Germinal center (tissue), 1 donor: ENCODE results near the gene MYO1F.

Experiments
- DNase-seq: peaks from one replicate; pipeline ENCODE4 v3.0.0; 2012; ENCODE audit warnings: mixed read lengths, low spot score

MYO1F gene

GRCh38 chr19:8491574-8491973 is 85.7 kb downstream of the MYO1F start:
- DNase-seq: no peak

GRCh38 chr19:8490873-8491272 is 86.4 kb downstream of the MYO1F start:
- no peak for DNase-seq

DNA sequence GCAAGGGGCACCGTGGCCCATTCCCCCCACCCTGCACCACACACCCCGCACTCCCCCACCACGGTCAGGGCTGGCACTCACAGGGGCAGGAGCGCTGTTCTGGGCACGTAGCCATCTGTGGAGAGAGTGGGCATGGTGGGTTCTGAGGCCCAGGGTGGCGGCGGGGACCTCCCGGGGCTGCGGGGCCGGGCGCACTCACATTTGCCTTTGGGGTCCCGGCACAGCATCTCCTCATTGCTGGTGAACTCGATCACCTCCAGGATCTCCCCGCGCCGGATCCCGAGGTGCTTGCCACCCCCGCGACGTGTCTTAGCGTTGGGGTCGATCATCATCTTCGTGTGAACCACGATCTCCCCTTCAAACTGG is 86.9 kb downstream of the MYO1F start:
- no peak for DNase-seq

- DNase-seq: no peak
Measured at GRCh38 chr19:8489561-8490394, 87.5 kb downstream of the MYO1F start.

GRCh38 chr19:8488365-8488764 is 88.9 kb downstream of the MYO1F start:
- DNase-seq: no peak

- no peak for DNase-seq
Measured at GRCh38 chr19:8487137-8487851, 89.9 kb downstream of the MYO1F start.

DNA sequence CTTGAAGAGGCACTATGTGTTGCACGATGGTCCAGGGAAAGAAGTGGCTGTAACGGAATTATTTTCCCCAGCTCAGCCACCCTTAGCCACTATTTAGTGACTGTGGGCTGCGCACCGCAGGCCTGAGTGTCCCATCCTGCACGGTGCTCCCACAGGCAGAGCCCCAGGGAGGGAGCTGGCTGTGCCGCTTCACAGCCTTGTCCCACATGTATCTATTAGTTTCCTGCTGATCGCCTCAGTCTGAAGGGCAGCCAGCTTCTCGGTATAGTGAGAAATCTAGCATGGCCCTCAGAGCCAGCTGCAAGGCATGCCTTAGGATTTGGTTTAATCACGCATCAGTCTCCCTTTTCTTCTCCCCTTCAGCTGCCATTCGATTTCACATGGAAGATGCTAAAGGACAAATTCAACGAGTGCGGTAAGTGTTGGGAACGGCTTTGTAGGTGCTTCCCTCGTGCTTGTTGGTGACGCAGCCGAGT is 90.5 kb downstream of the MYO1F start:
- no peak for DNase-seq

DNA sequence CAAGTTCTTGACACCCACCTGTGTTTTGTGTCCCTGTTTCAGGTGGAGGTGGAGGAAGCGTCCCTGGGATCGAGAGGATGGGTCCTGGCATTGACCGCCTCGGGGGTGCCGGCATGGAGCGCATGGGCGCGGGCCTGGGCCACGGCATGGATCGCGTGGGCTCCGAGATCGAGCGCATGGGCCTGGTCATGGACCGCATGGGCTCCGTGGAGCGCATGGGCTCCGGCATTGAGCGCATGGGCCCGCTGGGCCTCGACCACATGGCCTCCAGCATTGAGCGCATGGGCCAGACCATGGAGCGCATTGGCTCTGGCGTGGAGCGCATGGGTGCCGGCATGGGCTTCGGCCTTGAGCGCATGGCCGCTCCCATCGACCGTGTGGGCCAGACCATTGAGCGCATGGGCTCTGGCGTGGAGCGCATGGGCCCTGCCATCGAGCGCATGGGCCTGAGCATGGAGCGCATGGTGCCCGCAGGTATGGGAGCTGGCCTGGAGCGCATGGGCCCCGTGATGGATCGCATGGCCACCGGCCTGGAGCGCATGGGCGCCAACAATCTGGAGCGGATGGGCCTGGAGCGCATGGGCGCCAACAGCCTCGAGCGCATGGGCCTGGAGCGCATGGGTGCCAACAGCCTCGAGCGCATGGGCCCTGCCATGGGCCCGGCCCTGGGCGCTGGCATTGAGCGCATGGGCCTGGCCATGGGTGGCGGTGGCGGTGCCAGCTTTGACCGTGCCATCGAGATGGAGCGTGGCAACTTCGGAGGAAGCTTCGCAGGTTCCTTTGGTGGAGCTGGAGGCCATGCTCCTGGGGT is 91.5 kb downstream of the MYO1F start:
- no peak for DNase-seq

DNA sequence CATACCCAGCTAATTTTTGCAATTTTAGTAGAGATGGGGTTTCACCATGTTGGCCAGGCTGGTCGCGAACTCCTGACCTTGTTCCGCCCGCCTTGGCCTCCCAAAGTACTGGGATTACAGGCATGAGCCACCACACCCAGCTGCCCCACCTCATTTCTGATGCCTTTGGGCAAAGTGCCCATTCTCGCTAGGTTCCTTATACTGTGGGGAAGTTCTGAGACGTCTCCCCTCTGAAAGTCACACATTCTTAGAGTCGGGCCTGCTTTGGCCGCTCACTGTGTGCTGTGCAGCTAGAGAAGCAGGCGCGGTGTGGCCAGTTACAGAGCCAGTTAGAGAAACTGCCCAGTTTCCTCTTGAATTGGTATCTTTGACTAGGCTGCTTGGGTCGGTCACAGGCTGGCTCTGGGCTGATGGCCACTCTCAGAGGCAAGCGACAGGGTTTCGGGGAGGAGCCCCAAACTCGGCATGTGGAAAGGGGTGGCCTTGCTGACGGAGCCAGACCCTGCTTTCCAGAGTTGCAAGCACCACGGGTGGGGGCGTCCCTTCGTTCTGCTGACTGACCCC is 92.8 kb downstream of the MYO1F start:
- no peak for DNase-seq

- no peak for DNase-seq
Measured at GRCh38 chr19:8483165-8483564, 94.1 kb downstream of the MYO1F start.

GRCh38 chr19:8482696-8483095 is 94.5 kb downstream of the MYO1F start:
- DNase-seq: no peak

DNA sequence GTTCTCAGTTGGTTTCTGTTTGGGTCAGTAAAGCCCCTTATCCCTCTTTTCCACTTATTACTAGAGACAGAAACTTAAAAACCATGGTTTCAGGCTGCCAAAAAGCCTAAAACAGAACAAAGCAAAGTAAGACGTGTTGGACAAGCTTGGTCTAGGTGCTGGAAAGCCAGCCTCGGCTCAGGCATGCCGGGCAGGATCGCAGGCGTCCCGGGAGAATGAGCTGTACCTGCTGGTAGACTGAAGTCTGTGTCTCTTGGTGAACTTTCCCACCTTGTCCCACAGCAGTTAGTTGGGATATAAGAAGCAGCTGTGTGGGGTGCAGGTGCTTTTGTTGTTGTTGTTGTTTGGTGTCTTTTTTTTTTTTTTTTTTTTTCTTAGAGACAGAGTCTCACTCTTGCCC is 95.6 kb downstream of the MYO1F start:
- no peak for DNase-seq

DNA sequence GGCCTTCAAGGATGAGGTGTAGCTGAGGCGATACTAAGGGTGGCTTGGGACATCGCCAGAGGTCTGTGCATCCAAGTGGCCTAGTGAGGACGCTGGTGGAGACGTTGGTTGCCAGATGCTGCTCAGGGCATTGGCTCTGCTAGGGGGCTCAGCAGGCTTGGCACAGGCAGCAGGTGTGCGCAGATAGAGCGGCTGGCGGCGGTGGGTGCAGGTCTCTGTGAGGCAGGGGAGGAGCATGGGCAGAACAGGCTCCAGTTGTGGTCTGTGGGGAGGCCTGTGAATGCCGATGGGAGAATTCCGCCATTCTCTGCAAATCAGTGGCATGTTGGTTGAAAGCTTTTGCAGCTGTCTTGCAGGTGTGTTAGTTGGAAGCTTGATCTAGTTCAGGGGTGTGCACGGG is 96.0 kb downstream of the MYO1F start:
- no peak for DNase-seq

DNA sequence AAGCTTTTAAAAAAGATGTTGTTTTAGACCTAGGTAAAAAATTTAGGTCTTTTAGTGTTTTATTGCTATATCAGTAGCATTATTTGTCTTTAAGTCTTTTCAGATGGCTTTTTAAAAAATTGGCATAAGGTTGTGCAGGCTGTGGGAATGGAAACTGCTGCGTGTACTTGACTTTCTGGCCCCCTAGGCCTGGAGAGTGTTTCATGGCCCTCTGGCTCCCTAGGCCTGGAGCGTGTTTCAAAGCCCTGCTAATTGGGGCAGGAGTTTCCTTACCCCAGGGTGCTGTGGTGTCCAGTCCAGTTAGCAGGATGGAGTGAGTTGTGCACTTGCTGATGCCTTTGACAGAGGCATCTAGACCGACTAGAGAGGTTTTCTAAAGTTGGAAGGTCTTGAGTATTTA is 98.6 kb downstream of the MYO1F start:
- no peak for DNase-seq

DNA sequence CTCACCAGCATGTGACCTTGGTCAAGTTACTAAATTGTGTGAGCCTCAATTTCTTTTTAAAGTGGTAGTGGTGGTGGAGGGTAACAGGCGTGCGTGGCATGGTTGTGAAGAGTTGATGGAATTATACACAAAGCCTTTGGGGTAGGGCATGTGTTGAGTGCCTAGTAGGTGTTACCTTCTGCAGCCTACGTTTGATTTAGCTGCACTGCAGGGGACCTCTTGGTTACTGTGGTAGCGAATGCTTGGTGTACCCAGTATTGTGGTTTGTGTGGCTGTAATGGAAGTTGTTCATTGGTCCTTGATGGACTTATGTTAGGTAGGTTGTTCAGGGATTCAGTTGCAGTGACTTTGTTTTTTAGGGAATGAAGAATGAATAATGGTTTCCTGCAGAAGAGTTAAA is 99.4 kb downstream of the MYO1F start:
- DNase-seq: no peak

- no peak for DNase-seq
Measured at GRCh38 chr19:8476524-8476923, 100.7 kb downstream of the MYO1F start.

DNA sequence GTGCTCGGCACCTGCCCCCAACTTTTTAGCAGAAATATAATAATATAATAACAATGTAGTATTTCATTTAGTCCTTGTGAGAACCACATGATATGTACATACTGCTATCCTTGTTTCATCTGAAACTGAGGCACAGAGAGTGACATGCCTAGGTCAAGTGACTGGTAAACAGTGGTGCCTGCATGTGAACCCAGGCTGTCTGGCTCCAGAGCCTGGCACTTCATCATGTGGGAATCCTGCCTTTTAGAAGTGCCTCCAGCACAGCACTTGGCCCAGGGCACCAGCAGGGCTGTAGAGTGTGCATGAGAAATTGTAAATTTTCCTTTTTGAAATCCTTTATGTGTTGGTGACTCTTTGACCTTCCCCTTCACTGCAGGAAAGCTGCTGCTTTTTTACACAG is 102.2 kb downstream of the MYO1F start:
- DNase-seq: no peak

DNA sequence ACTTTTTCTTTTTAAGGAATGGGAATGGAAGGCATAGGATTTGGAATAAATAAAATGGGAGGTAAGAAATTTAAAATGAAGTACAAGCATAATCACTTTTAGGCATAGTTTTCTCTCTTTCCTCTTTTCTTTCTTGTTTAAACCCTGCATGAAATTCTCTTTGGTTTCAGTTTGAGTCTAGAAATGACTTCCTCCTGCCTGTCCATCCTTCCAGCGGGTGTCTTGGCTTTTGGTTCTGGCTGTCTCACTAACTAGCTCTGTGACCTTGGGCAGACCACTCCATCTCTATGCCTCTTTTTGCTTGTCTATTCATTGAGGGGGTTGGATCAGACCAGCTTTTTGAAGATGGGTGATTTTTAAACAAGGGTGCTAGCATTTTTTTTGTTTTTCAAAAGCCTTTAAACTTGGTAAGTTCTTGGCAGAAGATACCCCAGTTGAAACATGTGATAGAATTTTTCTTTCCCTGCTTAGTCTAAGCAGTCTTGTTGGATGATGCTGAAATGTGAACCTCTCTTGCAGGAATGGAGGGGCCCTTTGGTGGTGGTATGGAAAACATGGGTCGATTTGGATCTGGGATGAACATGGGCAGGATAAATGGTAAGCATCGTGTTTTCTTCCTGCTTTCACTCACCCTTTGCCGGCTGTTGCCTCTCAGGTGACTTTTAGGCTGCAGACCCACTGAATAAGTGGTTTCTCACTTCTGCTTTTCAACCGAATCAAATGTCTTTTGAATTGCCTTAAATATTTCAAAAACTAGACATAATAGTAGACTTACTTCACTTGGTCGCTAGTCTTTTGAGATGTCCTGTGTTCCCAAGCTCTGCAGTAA is 103.4 kb downstream of the MYO1F start:
- peak; percentile 75 for DNase-seq
